Keratinocyte (primary cell): ENCODE results near the gene TMEM52B. TPM values are rescaled to one million over a fixed set of nuclear protein-coding genes. Genes with fewer than 3 reads are reported as not detected.

Source experiments
- DNase-seq: peaks from one replicate; pipeline ENCODE4 v3.0.0-alpha.2; 2011; ENCODE audit warnings: low read depth, missing footprints, low spot score
- FAIRE-seq: peaks from 2 replicates; lab custom pipeline; 2011; peaks lifted over from hg19 to GRCh38; lab: Jason Lieb, UNC
- H2AFZ ChIP-seq: 2 replicates; pipeline ENCODE4 v1.6.0; 2012; ENCODE audit warnings: low read length, control low read depth, inconsistent platforms; ENCODE audit not compliant: control insufficient read depth
- H3K27ac ChIP-seq: 2 replicates; pipeline ENCODE4 v1.5.1; 2011; ENCODE audit warnings: low read length; ENCODE audit not compliant: control insufficient read depth, insufficient read depth
- H3K27me3 ChIP-seq: 3 replicates; pipeline ENCODE4 v1.6.0; 2011; ENCODE audit warnings: low read length; ENCODE audit not compliant: control insufficient read depth, insufficient read depth; ENCODE audit errors: extremely low read depth
- H3K36me3 ChIP-seq, 2 experiments: 2 replicates in 1 of 2; 3 replicates in 1 of 2; pipeline ENCODE4 v1.5.1; 2011; ENCODE audit warnings: low read length in 2 of 2, mild to moderate bottlenecking in 1 of 2; ENCODE audit not compliant: control insufficient read depth in 2 of 2, insufficient read depth in 2 of 2; ENCODE audit errors: extremely low read depth in 1 of 2
- H3K4me1 ChIP-seq: 3 replicates; pipeline ENCODE4 v1.5.1; 2011; ENCODE audit warnings: low read length; ENCODE audit not compliant: control insufficient read depth, insufficient read depth; ENCODE audit errors: extremely low read depth
- H3K4me2 ChIP-seq: 3 replicates; pipeline ENCODE4 v1.6.0; 2011; ENCODE audit warnings: low read depth, low read length; ENCODE audit not compliant: control insufficient read depth, insufficient read depth; ENCODE audit errors: extremely low read depth
- H3K4me3 ChIP-seq, 3 experiments: fragments of 200-600 bp in 1 of 3; sonication (generic) in 1 of 3; 2 replicates in 2 of 3; 3 replicates in 1 of 3; pipeline ENCODE4 v1.5.1; 2011 to 2016; ENCODE audit warnings: low read length in 3 of 3, mild to moderate bottlenecking in 3 of 3, control low read depth in 2 of 3, inconsistent platforms in 1 of 3, low read depth in 1 of 3, mixed read lengths in 1 of 3, mixed run types in 1 of 3, moderate library complexity in 1 of 3; ENCODE audit not compliant: control insufficient read depth in 2 of 3, insufficient read depth in 2 of 3; ENCODE audit errors: extremely low read depth in 1 of 3
- H3K79me2 ChIP-seq: 2 replicates; pipeline ENCODE4 v1.6.0; 2012; ENCODE audit warnings: low read length; ENCODE audit not compliant: control insufficient read depth, insufficient read depth
- H3K9ac ChIP-seq: 3 replicates; pipeline ENCODE4 v1.6.0; 2011; ENCODE audit warnings: low read length; ENCODE audit not compliant: control insufficient read depth, insufficient read depth; ENCODE audit errors: extremely low read depth
- H3K9me1 ChIP-seq: 3 replicates; pipeline ENCODE4 v1.6.0; 2011; ENCODE audit warnings: low read length; ENCODE audit not compliant: control insufficient read depth, insufficient read depth; ENCODE audit errors: extremely low read depth
- H3K9me3 ChIP-seq: 2 replicates; pipeline ENCODE4 v1.5.1; 2012; ENCODE audit warnings: low read depth, low read length; ENCODE audit not compliant: control insufficient read depth
- H4K20me1 ChIP-seq: 3 replicates; pipeline ENCODE4 v1.6.0; 2011; ENCODE audit warnings: low read length; ENCODE audit not compliant: control insufficient read depth, insufficient read depth; ENCODE audit errors: extremely low read depth
- EZH2 ChIP-seq: IDR thresholded peaks from one replicate; pipeline ENCODE4 v1.6.1; 2012; ENCODE audit warnings: inconsistent platforms, mild to moderate bottlenecking, low read length, moderate library complexity
- dilution Hi-C: fragments of 300-500 bp; cut with MboI; formaldehyde crosslinking; loops from one replicate; pipeline ENCODE4 v1.7.0; 2020; ENCODE audit warnings: low sequenced_read_pairs; ENCODE audit not compliant: extremely low pct_ligation_motif_present
- polyA plus RNA-seq, 5 experiments: library from polyadenylated mRNA; depleted of rRNA in 3 of 5; stranded (reverse) in 3 of 5; stranded (forward) in 1 of 5; unstranded in 1 of 5; fragments of >200 nt; gene quantifications; 1 replicate in 1 of 5; 2 replicates in 3 of 5; 3 replicates in 1 of 5; pipeline versions ENCODE4 v1.2.1 to v1.2.3, GENCODE V29; 2011 to 2012; ENCODE audit warnings: missing spikeins in 2 of 5, low read depth in 1 of 5, low replicate concordance in 1 of 5
- TF ChIP-seq, protein P1 (sequence below), 3 experiments: IDR thresholded peaks in 1 of 3; conservative IDR thresholded peaks in 1 of 3; optimal IDR thresholded peaks in 1 of 3; 2 replicates in 2 of 3; 3 replicates in 1 of 3; pipeline versions ENCODE3 to v1.5.1; 2011; ENCODE audit warnings: low read length in 3 of 3, mild to moderate bottlenecking in 3 of 3, moderate library complexity in 2 of 3, control low read depth in 1 of 3, inconsistent platforms in 1 of 3; ENCODE audit not compliant: insufficient read depth in 2 of 3; ENCODE audit errors: extremely low read depth in 1 of 3

TMEM52B gene
- polyA plus RNA-seq, 1 donor (not counting 4 experiments of a cell fraction or from before 2014, with no cell fraction given): not detected

DNA sequence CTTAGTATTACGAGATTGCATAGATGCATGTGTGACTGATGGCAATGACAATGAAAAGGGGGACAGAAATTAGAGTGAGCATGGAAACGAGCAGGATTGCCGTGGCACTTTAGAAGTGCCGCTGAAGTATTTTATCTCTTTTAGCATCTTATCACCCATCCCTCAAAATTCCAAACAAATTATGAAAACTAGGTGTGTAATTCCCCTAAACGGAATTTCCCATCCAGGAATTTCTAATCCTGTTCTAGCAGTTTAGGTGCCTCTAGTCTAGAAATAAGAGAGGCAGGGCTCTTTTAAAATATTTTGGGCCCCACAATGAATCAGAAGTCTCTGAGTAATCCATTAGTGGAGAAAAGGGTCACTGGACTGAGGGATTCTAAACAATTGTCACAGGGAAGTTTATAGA, 947 bp downstream of the TMEM52B start:
- Histone ChIP-seq H3K9ac (peak overlapping the region; percentile 51), H3K79me2 (no peaks in the 10 kb centered on the region), H3K27me3 (no peaks in the 10 kb centered on the region), H2AFZ (no peak overlapping the region), H3K4me3 (no peak overlapping the region), H3K4me2 (peak overlapping the region; percentile 49), H3K27ac (peak overlapping the region; percentile 51), H3K36me3 (no peaks in the 10 kb centered on the region), H4K20me1 (no peaks in the 10 kb centered on the region), H3K4me1 (peaks cover 55% of the 10 kb centered on the region), H3K9me1 (no peaks in the 10 kb centered on the region), H3K9me3 (no peaks in the 10 kb centered on the region)
- TF ChIP-seq EZH2: no peak
- TF ChIP-seq, protein P1, sequence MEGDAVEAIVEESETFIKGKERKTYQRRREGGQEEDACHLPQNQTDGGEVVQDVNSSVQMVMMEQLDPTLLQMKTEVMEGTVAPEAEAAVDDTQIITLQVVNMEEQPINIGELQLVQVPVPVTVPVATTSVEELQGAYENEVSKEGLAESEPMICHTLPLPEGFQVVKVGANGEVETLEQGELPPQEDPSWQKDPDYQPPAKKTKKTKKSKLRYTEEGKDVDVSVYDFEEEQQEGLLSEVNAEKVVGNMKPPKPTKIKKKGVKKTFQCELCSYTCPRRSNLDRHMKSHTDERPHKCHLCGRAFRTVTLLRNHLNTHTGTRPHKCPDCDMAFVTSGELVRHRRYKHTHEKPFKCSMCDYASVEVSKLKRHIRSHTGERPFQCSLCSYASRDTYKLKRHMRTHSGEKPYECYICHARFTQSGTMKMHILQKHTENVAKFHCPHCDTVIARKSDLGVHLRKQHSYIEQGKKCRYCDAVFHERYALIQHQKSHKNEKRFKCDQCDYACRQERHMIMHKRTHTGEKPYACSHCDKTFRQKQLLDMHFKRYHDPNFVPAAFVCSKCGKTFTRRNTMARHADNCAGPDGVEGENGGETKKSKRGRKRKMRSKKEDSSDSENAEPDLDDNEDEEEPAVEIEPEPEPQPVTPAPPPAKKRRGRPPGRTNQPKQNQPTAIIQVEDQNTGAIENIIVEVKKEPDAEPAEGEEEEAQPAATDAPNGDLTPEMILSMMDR (optimal IDR thresholded peaks at IDR 0.05 in 1 of 3, IDR thresholded peaks at IDR 0.05 in 1 of 3, conservative IDR thresholded peaks at IDR 0.05 in 1 of 3; ENCODE audit: extremely low read depth in 1 of 3, insufficient read depth in 2 of 3, low read length in 3 of 3): no peak
- FAIRE-seq (no peak), DNase-seq (no peak)
- dilution Hi-C loops: no loop called here

GRCh38 chr12:10182354-10183049, 3.7 kb downstream of the TMEM52B start:
- FAIRE-seq: peak; percentile 20
- dilution Hi-C loops: no loop called here
- no peak overlapping the region for H3K4me2 ChIP-seq

More at GRCh38 chr12:10182354-10183049, 3.7 kb downstream of the TMEM52B start:
- peak overlapping the region; percentile 27 for H3K27ac ChIP-seq
- H3K9me3 ChIP-seq: no peaks in the 10 kb centered on the region
- H3K4me1 ChIP-seq: peaks cover 32% of the 10 kb centered on the region
- H2AFZ ChIP-seq: no peak overlapping the region
- no peak for TF ChIP-seq EZH2
- TF ChIP-seq, protein P1 (optimal IDR thresholded peaks at IDR 0.05 in 1 of 3, IDR thresholded peaks at IDR 0.05 in 1 of 3, conservative IDR thresholded peaks at IDR 0.05 in 1 of 3; ENCODE audit: extremely low read depth in 1 of 3, insufficient read depth in 2 of 3, low read length in 3 of 3): no peak
- no peaks in the 10 kb centered on the region for H3K9me1 ChIP-seq
- no peaks in the 10 kb centered on the region for H4K20me1 ChIP-seq
- no peaks in the 10 kb centered on the region for H3K36me3 ChIP-seq
- no peaks in the 10 kb centered on the region for H3K79me2 ChIP-seq
- H3K4me3 ChIP-seq: no peak overlapping the region
- no peak for DNase-seq
- no peaks in the 10 kb centered on the region for H3K27me3 ChIP-seq
- no peak overlapping the region for H3K9ac ChIP-seq
